HepG2 (cell line): ENCODE results near the gene ENPP1.

Source experiments
- KLF16 ChIP-seq, 2 experiments: sonication (generic) in 1 of 2; formaldehyde crosslinking in 1 of 2; IDR thresholded peaks; 2 replicates each; pipeline versions ENCODE4 v1.6.1 to v1.8.0; 2016 to 2023; ENCODE audit warnings: missing genetic modification reagents in 2 of 2, missing compliant biosample characterization in 1 of 2
- POLR2A ChIP-seq, 2 experiments: IDR thresholded peaks; 2 replicates each; pipeline ENCODE4 v1.6.1; 2011; ENCODE audit warnings: low read depth in 2 of 2, low read length in 2 of 2, mild to moderate bottlenecking in 1 of 2, moderate library complexity in 1 of 2; ENCODE audit not compliant: insufficient read depth in 1 of 2
- SIN3A ChIP-seq: IDR thresholded peaks from 2 replicates; pipeline ENCODE4 v1.6.1; 2011; ENCODE audit warnings: low read depth, mild to moderate bottlenecking, control low read depth, low read length, borderline replicate concordance
- ZNF10 ChIP-seq: sonication (generic); formaldehyde crosslinking; IDR thresholded peaks from 2 replicates; pipeline ENCODE4 v1.4.0; 2020; ENCODE audit warnings: mild to moderate bottlenecking, low read depth, missing genetic modification reagents, borderline replicate concordance
- ZNF644 ChIP-seq: IDR thresholded peaks from 2 replicates; pipeline ENCODE4 v1.6.1; 2016; ENCODE audit warnings: low read depth
- ZNF792 ChIP-seq: IDR thresholded peaks from 2 replicates; pipeline ENCODE4 v1.6.1; 2016
- TF ChIP-seq, protein P1 (sequence below): sonication (generic); formaldehyde crosslinking; IDR thresholded peaks from 2 replicates; pipeline ENCODE4 v1.5.0; 2020; ENCODE audit warnings: mild to moderate bottlenecking, missing genetic modification reagents, moderate library complexity
- TF ChIP-seq, protein P2 (sequence below): sonication (generic); formaldehyde crosslinking; IDR thresholded peaks from 2 replicates; pipeline ENCODE4 v1.4.0; 2020; ENCODE audit warnings: missing genetic modification reagents
- TF ChIP-seq, protein P3 (sequence below): sonication (generic); formaldehyde crosslinking; IDR thresholded peaks from one replicate; pipeline ENCODE4 v1.5.1; 2020; ENCODE audit warnings: mild to moderate bottlenecking, missing genetic modification reagents; ENCODE audit errors: not compliant biosample characterization

DNA sequence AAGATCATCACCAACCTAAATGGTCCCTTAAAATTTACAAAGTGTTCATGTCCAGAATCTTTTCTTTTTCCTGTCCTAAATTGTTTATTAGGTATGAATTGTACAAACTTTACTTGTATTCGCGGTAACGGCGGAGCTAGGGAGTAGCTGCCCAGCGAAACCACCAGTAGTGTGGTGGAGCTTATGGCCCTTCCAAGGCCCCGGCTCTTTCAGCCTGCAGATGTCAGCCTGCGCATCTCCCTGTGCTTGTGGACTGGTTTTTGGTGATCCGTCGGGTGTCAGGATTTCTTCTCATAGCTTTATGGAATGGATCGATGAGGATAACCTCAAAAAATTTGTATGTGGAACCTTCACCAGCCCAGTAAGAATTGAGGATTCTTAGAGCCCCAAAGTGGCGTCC lies 27.2 kb upstream of the ENPP1 start:
- TF ChIP-seq SIN3A (no peak), POLR2A (IDR thresholded peaks at IDR 0.05; ENCODE audit: insufficient read depth in 1 of 2, low read depth in 2 of 2, low read length in 2 of 2) (no peak), ZNF10 (CRISPR knock-in tag) (no peak), ZNF792 (CRISPR knock-in tag) (no peak), ZNF644 (CRISPR knock-in tag) (no peak), KLF16 (CRISPR knock-in tag; IDR thresholded peaks at IDR 0.05) (no peak)
- TF ChIP-seq, protein P1, sequence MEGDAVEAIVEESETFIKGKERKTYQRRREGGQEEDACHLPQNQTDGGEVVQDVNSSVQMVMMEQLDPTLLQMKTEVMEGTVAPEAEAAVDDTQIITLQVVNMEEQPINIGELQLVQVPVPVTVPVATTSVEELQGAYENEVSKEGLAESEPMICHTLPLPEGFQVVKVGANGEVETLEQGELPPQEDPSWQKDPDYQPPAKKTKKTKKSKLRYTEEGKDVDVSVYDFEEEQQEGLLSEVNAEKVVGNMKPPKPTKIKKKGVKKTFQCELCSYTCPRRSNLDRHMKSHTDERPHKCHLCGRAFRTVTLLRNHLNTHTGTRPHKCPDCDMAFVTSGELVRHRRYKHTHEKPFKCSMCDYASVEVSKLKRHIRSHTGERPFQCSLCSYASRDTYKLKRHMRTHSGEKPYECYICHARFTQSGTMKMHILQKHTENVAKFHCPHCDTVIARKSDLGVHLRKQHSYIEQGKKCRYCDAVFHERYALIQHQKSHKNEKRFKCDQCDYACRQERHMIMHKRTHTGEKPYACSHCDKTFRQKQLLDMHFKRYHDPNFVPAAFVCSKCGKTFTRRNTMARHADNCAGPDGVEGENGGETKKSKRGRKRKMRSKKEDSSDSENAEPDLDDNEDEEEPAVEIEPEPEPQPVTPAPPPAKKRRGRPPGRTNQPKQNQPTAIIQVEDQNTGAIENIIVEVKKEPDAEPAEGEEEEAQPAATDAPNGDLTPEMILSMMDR (CRISPR knock-in tag) = no peak
- TF ChIP-seq, protein P2, sequence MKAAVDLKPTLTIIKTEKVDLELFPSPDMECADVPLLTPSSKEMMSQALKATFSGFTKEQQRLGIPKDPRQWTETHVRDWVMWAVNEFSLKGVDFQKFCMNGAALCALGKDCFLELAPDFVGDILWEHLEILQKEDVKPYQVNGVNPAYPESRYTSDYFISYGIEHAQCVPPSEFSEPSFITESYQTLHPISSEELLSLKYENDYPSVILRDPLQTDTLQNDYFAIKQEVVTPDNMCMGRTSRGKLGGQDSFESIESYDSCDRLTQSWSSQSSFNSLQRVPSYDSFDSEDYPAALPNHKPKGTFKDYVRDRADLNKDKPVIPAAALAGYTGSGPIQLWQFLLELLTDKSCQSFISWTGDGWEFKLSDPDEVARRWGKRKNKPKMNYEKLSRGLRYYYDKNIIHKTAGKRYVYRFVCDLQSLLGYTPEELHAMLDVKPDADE (CRISPR knock-in tag) = no peak
- TF ChIP-seq, protein P3, sequence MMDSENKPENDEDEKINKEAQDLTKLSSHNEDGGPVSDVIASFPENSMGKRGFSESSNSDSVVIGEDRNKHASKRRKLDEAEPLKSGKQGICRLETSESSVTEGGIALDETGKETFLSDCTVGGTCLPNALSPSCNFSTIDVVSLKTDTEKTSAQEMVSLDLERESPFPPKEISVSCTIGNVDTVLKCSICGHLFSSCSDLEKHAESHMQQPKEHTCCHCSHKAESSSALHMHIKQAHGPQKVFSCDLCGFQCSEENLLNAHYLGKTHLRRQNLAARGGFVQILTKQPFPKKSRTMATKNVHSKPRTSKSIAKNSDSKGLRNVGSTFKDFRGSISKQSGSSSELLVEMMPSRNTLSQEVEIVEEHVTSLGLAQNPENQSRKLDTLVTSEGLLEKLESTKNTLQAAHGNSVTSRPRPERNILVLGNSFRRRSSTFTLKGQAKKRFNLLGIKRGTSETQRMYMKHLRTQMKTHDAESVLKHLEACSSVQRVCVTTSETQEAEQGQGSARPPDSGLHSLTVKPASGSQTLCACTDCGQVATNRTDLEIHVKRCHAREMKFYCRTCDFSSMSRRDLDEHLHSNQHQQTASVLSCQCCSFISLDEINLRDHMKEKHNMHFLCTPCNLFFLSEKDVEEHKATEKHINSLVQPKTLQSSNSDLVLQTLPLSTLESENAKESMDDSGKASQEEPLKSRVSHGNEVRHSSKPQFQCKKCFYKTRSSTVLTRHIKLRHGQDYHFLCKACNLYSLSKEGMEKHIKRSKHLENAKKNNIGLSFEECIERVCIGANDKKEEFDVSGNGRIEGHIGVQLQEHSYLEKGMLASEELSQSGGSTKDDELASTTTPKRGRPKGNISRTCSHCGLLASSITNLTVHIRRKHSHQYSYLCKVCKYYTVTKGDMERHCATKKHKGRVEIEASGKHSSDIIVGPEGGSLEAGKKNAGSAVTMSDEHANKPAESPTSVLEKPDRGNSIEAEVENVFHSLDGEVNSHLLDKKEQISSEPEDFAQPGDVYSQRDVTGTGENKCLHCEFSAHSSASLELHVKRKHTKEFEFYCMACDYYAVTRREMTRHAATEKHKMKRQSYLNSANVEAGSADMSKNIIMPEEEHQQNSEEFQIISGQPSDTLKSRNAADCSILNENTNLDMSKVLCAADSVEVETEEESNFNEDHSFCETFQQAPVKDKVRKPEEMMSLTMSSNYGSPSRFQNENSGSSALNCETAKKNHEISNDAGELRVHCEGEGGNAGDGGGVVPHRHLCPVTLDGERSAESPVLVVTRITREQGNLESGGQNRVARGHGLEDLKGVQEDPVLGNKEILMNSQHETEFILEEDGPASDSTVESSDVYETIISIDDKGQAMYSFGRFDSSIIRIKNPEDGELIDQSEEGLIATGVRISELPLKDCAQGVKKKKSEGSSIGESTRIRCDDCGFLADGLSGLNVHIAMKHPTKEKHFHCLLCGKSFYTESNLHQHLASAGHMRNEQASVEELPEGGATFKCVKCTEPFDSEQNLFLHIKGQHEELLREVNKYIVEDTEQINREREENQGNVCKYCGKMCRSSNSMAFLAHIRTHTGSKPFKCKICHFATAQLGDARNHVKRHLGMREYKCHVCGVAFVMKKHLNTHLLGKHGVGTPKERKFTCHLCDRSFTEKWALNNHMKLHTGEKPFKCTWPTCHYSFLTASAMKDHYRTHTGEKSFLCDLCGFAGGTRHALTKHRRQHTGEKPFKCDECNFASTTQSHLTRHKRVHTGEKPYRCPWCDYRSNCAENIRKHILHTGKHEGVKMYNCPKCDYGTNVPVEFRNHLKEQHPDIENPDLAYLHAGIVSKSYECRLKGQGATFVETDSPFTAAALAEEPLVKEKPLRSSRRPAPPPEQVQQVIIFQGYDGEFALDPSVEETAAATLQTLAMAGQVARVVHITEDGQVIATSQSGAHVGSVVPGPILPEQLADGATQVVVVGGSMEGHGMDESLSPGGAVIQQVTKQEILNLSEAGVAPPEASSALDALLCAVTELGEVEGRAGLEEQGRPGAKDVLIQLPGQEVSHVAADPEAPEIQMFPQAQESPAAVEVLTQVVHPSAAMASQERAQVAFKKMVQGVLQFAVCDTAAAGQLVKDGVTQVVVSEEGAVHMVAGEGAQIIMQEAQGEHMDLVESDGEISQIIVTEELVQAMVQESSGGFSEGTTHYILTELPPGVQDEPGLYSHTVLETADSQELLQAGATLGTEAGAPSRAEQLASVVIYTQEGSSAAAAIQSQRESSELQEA = no peak
